Neural progenitor cell (in vitro differentiated cells): ENCODE measurements around the gene LUZP1. TPM values are rescaled to one million over a fixed set of nuclear protein-coding genes. Genes with fewer than 3 reads are reported as not detected.

Experiments used
- DNase-seq: peaks from one replicate; pipeline ENCODE4 v3.0.0-alpha.2; 2016; ENCODE audit warnings: low spot score
- H2AFZ ChIP-seq: fragments of 200-600 bp; sonication (generic); replicated peaks from 2 replicates; pipeline ENCODE4 v1.6.1; 2016; ENCODE audit warnings: antibody characterized with exemption
- H3F3A ChIP-seq: fragments of 200-600 bp; sonication (generic); 2 replicates; pipeline ENCODE4 v1.6.1; 2016; ENCODE audit warnings: antibody characterized with exemption, low read depth
- H3K27ac ChIP-seq: fragments of 200-600 bp; sonication (generic); 2 replicates; pipeline ENCODE4 v1.5.1; 2016; ENCODE audit warnings: mild to moderate bottlenecking
- H3K27me3 ChIP-seq: fragments of 200-600 bp; sonication (generic); 2 replicates; pipeline ENCODE4 v1.6.1; 2016; ENCODE audit warnings: mild to moderate bottlenecking, moderate library complexity
- H3K36me3 ChIP-seq: fragments of 200-600 bp; sonication (generic); 2 replicates; pipeline ENCODE4 v1.5.1; 2016
- H3K4me1 ChIP-seq: fragments of 200-600 bp; sonication (generic); 2 replicates; pipeline ENCODE4 v1.6.1; 2016; ENCODE audit warnings: mixed run types
- H3K4me2 ChIP-seq: fragments of 200-600 bp; sonication (generic); 2 replicates; pipeline ENCODE4 v1.6.1; 2016
- H3K4me3 ChIP-seq: fragments of 200-600 bp; sonication (generic); 2 replicates; pipeline ENCODE4 v1.5.1; 2016
- H3K79me2 ChIP-seq: fragments of 200-600 bp; sonication (generic); 2 replicates; pipeline ENCODE4 v1.6.1; 2016; ENCODE audit warnings: low read depth
- H3K9ac ChIP-seq: fragments of 200-600 bp; sonication (generic); 2 replicates; pipeline ENCODE4 v1.6.1; 2016
- H3K9me3 ChIP-seq: fragments of 200-600 bp; sonication (generic); 2 replicates; pipeline ENCODE4 v1.5.1; 2016; ENCODE audit warnings: low read depth
- H4K20me1 ChIP-seq: fragments of 200-600 bp; sonication (generic); 2 replicates; pipeline ENCODE4 v1.6.1; 2016; ENCODE audit warnings: low read depth
- H3K27ac Mint-ChIP-seq: 3 replicates; pipeline ENCODE4 v1.8.0; 2021; ENCODE audit warnings: mixed read lengths
- H3K27me3 Mint-ChIP-seq: 2 replicates; pipeline ENCODE4 v1.8.0; 2022; ENCODE audit warnings: low read depth, mild to moderate bottlenecking, inconsistent platforms, moderate library complexity, mixed read lengths; ENCODE audit not compliant: insufficient read depth
- H3K36me3 Mint-ChIP-seq: 3 replicates; pipeline ENCODE4 v1.8.0; 2021; ENCODE audit warnings: mixed read lengths
- H3K4me1 Mint-ChIP-seq: 3 replicates; pipeline ENCODE4 v1.8.0; 2021; ENCODE audit warnings: mixed read lengths
- H3K4me3 Mint-ChIP-seq: 3 replicates; pipeline ENCODE4 v1.8.0; 2021; ENCODE audit warnings: mild to moderate bottlenecking, moderate library complexity, mixed read lengths
- H3K9me3 Mint-ChIP-seq: 3 replicates; pipeline ENCODE4 v1.8.0; 2020; ENCODE audit warnings: mixed read lengths
- CTCF ChIP-seq: fragments of 200-600 bp; sonication (generic); IDR thresholded peaks from 2 replicates; pipeline ENCODE4 v1.5.1; 2017; ENCODE audit warnings: antibody characterized with exemption, mild to moderate bottlenecking
- EZH2 ChIP-seq: fragments of 200-600 bp; sonication (generic); IDR thresholded peaks from 2 replicates; pipeline ENCODE4 v1.6.1; 2017; ENCODE audit warnings: antibody characterized with exemption, mild to moderate bottlenecking, moderate library complexity
- EZH2phosphoT487 ChIP-seq: fragments of 200-600 bp; sonication (generic); IDR thresholded peaks from 2 replicates; pipeline ENCODE4 v1.6.1; 2017; ENCODE audit warnings: antibody characterized with exemption
- total RNA-seq: library from RNA; depleted of rRNA; stranded (reverse); fragments of >200 nt; gene quantifications from 2 replicates; pipeline ENCODE4 v1.2.3, GENCODE V29; 2015; ENCODE audit warnings: low replicate concordance

The LUZP1 gene
- total RNA-seq, 1 donor from 2014 or later = 39.1 TPM

- Histone ChIP-seq H3K79me2 (no peaks in the 10 kb centered on the region), H2AFZ (no peak overlapping the region), H3K4me2 (no peak overlapping the region), H3K27me3 (peaks cover 69% of the 10 kb centered on the region), H3K9ac (no peak overlapping the region), H3K9me3 (no peaks in the 10 kb centered on the region), H4K20me1 (peaks cover 14% of the 10 kb centered on the region), H3K27ac (no peak overlapping the region), H3K4me1 (no peaks in the 10 kb centered on the region), H3K36me3 (no peaks in the 10 kb centered on the region), H3K4me3 (no peak overlapping the region), H3F3A (peaks cover 5% of the 10 kb centered on the region)
- Mint-ChIP-seq H3K9me3 (no peaks in the 10 kb centered on the region), H3K36me3 (no peaks in the 10 kb centered on the region), H3K27ac (no peak overlapping the region), H3K4me3 (no peak overlapping the region), H3K27me3 (peaks cover 16% of the 10 kb centered on the region), H3K4me1 (peaks cover 9% of the 10 kb centered on the region)
- DNase-seq = no peak
- TF ChIP-seq EZH2phosphoT487 (no peak), CTCF (no peak), EZH2 (no peak)
Observed at GRCh38 chr1:23179862-23180261, 11.2 kb upstream of the LUZP1 start.

- no peaks in the 10 kb centered on the region for H3K36me3 Mint-ChIP-seq
- H3K4me3 ChIP-seq = no peak overlapping the region
- peaks cover 6% of the 10 kb centered on the region for H3K4me1 Mint-ChIP-seq
- no peaks in the 10 kb centered on the region for H3K9me3 ChIP-seq
- no peak overlapping the region for H3K4me2 ChIP-seq
- TF ChIP-seq CTCF (peak; percentile 28), EZH2phosphoT487 (no peak)
- peaks cover 14% of the 10 kb centered on the region for H4K20me1 ChIP-seq
- H3K79me2 ChIP-seq = no peaks in the 10 kb centered on the region
- H3K9me3 Mint-ChIP-seq = no peaks in the 10 kb centered on the region
- H3K27ac Mint-ChIP-seq = no peak overlapping the region
- no peak overlapping the region for H3K27ac ChIP-seq
- H2AFZ ChIP-seq = no peak overlapping the region
- H3K9ac ChIP-seq = no peak overlapping the region
- H3F3A ChIP-seq = peaks cover 5% of the 10 kb centered on the region
- peaks cover 16% of the 10 kb centered on the region for H3K27me3 Mint-ChIP-seq
- H3K27me3 ChIP-seq = peaks cover 68% of the 10 kb centered on the region
- peak overlapping the region; percentile 82 for H3K4me3 Mint-ChIP-seq
- H3K36me3 ChIP-seq = no peaks in the 10 kb centered on the region
- DNase-seq = peak; percentile 18
- no peaks in the 10 kb centered on the region for H3K4me1 ChIP-seq
Observed at GRCh38 chr1:23178950-23179349, 10.3 kb upstream of the LUZP1 start.

- Histone ChIP-seq H3K36me3 (no peaks in the 10 kb centered on the region), H3K27ac (no peak overlapping the region), H3K9me3 (no peaks in the 10 kb centered on the region), H4K20me1 (peaks cover 14% of the 10 kb centered on the region), H3K9ac (no peak overlapping the region), H3K27me3 (peaks cover 63% of the 10 kb centered on the region), H3K4me2 (peak overlapping the region; percentile 86), H3K4me3 (peak overlapping the region; percentile 56), H2AFZ (no peak overlapping the region), H3K79me2 (no peaks in the 10 kb centered on the region), H3F3A (peaks cover 5% of the 10 kb centered on the region), H3K4me1 (no peaks in the 10 kb centered on the region)
- Mint-ChIP-seq H3K27ac (no peak overlapping the region), H3K4me1 (peaks cover 6% of the 10 kb centered on the region), H3K36me3 (no peaks in the 10 kb centered on the region), H3K4me3 (peak overlapping the region; percentile 82), H3K9me3 (no peaks in the 10 kb centered on the region), H3K27me3 (peaks cover 16% of the 10 kb centered on the region)
- DNase-seq = no peak
- TF ChIP-seq EZH2 = no peak
- TF ChIP-seq CTCF = no peak
- TF ChIP-seq EZH2phosphoT487 = no peak
Observed at GRCh38 chr1:23178414-23178813, 9.8 kb upstream of the LUZP1 start.
